Subcutaneous adipose tissue (tissue), 4 donors: ENCODE data around the gene TUNAR. TPM values are rescaled to one million over a fixed set of nuclear protein-coding genes. Genes with fewer than 3 reads are reported as not detected.

Experiments used
- total RNA-seq, 4 donors: library from RNA; depleted of rRNA; stranded (reverse); fragments of >200 nt; gene quantifications; one replicate each; pipeline ENCODE4 v1.1.0, GENCODE V29; 2016
- TF ChIP-seq, protein P1 (sequence below): fragments of 450-650 bp; IDR thresholded peaks from one replicate; pipeline ENCODE4 v1.5.1; 2016; ENCODE audit warnings: low read depth, mild to moderate bottlenecking, control low read depth, antibody characterized with exemption, moderate library complexity

The TUNAR gene
- total RNA-seq, 4 donors from 2014 or later = not detected

DNA sequence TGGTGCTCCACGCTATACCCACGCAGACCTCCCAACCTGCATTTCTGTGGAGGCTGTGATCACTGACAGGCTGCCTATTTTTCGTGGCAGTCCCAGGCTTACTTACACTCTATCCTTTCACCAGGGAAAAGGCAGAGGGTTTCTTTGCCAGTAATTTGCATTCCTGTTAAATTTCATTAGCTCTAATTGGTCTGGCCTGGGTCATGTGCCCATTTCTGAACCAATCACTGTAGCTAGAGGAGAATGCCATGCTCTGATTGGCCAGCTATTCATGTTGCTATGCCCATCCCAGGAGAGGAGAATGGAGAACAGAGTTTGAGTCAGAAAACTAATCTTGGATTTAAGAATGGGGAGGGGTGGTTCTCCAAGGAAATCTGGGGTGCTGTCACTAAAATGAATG, 43.2 kb upstream of the TUNAR start:
- TF ChIP-seq, protein P1, sequence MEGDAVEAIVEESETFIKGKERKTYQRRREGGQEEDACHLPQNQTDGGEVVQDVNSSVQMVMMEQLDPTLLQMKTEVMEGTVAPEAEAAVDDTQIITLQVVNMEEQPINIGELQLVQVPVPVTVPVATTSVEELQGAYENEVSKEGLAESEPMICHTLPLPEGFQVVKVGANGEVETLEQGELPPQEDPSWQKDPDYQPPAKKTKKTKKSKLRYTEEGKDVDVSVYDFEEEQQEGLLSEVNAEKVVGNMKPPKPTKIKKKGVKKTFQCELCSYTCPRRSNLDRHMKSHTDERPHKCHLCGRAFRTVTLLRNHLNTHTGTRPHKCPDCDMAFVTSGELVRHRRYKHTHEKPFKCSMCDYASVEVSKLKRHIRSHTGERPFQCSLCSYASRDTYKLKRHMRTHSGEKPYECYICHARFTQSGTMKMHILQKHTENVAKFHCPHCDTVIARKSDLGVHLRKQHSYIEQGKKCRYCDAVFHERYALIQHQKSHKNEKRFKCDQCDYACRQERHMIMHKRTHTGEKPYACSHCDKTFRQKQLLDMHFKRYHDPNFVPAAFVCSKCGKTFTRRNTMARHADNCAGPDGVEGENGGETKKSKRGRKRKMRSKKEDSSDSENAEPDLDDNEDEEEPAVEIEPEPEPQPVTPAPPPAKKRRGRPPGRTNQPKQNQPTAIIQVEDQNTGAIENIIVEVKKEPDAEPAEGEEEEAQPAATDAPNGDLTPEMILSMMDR = no peak

- TF ChIP-seq, protein P1 = no peak
Measured at GRCh38 chr14:95834496-95834895, 42.1 kb upstream of the TUNAR start.

DNA sequence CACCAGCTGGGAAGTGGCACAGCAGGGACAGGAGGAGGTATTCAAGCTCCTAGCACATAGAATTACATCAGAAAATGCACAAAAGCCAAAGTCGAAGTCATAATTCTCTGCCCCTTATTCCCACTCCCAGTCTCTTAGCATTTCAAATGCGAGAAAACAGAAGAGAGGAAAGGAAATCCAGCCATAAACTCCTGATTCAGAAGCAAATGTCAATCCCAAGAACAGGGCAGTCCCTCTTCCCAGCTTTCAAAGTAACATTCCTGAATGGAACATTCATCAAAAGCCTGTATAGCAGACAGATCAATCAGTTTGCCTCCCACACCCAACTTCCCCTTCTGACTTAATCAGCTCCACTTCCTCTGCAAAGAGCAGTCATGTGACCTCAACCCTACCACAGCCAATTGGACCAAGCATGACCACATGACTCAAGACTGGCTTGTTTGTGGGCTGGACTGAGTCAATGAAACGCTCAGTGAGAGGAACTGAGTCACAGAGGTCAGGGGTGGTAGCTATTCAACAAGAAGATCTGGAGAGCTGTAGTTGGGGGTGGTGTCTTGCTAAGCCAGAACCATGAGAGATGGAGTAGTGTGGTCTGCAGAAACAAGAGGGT, 41.4 kb upstream of the TUNAR start:
- TF ChIP-seq, protein P1 = no peak

- TF ChIP-seq, protein P1 = no peak
Measured at GRCh38 chr14:95838862-95839261, 37.8 kb upstream of the TUNAR start.

DNA sequence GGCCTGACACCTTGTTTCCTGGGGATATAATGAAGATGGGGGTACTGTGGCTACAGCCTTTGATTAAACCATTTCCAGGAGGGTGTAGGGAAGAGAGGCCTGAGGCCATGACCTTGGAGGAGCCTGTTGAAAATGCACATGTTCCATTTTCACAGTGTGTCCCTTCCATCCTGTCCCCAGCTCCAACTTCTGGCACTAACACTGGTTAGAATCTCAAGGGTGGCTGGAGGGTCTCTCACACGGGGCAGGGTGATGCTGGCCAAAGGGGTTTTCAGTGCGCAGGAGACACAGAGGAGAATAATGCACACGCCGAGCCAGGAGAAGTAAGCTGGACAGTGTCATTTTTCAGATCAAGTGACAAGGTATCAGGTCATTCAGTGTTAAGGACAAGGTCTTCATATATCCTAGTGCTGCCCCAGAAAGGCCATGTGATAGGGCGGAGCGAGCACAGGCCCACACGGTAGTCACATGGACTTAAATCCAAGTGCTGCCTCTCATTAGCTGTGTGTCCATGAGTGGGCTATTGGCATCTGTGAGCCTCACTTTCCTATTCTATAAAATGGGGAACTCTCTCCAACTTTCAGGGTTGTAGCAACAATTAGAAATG, 36.4 kb upstream of the TUNAR start:
- TF ChIP-seq, protein P1 = no peak

GRCh38 chr14:95841668-95842067, 35.0 kb upstream of the TUNAR start:
- TF ChIP-seq, protein P1 = no peak

GRCh38 chr14:95849761-95850160, 26.9 kb upstream of the TUNAR start:
- TF ChIP-seq, protein P1 = no peak
